COR-L47 (cell line): ENCODE results near the gene PDLIM7.
"Not testable (repeated sequence)": the region's sequence is repeated elsewhere in the genome, so short reads cannot be mapped to it uniquely, and the experiment has no call there.

Experiments
- DNase-seq: peaks from one replicate; lab custom pipeline; 2025; lab: John Stamatoyannopoulos, UW

Gene PDLIM7

GRCh38 chr5:177490311-177490991 is 7.0 kb downstream of the PDLIM7 start:
- DNase-seq = no peak

DNA sequence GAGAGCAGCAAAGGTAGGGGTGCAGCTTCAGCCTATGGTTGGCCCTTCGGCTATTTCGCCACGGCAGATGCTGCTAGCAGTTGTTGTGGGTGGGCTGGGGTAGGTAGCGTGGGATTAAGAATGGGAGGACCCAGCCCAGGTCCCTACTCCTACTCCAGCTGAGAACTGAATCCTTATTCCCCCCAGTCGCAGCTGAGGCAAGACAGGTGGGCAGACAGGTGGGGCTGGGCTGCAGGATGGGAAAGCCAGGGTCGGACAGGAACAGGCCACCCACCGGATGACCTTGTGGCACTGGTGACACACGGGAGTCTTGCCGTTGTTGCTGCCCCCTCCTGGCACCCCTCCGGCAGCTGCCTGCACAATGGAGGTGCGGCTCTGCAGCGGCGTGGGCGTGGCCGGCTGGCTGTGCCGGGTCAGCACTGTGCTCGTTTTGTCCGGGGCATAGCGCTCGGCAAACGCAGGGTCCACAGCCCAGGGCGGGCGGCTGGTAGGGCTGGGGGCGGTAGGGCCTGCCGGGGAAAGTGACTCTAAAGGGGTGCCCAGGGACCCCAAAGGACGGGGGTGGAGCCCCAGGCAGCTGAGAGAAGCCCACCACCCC is 8.2 kb downstream of the PDLIM7 start:
- no peak for DNase-seq

DNA sequence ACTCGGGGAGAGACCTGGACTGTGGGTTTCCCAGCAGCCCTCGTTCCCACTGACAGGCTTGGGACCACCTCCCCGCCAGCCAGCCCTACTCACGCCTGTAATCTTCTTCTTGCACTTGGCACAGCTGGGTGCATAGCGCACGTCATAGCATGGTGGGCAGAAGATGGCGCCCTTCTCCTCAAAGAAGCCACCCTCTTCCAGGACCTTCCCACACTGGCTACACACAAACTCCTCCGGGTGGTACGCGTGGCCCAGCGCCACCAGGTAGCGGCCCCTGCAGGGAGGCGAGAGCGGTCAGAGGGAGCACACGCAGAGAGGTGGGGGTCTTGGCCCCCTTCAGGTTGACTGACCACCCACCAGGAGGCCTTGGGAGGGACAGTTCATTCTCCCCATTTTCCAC is 9.4 kb downstream of the PDLIM7 start:
- no peak for DNase-seq

GRCh38 chr5:177487144-177487543 is 10.3 kb downstream of the PDLIM7 start:
- no peak for DNase-seq

GRCh38 chr5:177486256-177486655 is 11.1 kb downstream of the PDLIM7 start:
- no peak for DNase-seq

DNA sequence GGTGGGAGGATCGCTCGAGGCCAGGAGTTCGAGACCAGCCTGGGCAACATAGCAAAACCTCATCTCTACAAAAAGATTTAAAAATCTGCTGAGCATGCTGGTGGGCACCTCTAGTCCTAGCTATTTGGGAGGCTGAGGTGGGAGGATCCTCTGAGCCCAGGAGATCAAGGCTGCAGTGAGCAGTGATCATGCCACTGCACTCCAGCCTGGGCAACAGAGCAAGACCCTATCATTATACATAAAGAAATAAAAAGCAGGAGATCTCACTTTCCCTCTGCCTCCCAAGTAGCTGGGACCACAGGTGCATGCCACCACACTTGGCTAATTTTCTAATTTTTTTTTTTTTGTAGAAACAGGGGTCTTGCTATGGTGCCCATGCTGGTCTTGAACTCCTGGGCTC is 11.7 kb downstream of the PDLIM7 start:
- DNase-seq = not testable (repeated sequence)

GRCh38 chr5:177484902-177485549 is 12.4 kb downstream of the PDLIM7 start:
- DNase-seq = no peak

GRCh38 chr5:177483994-177484901 is 13.2 kb downstream of the PDLIM7 start:
- DNase-seq = no peak

- no peak for DNase-seq
Measured at GRCh38 chr5:177483042-177483441, 14.4 kb downstream of the PDLIM7 start.

- no peak for DNase-seq
Measured at GRCh38 chr5:177482359-177482795, 15.0 kb downstream of the PDLIM7 start.

DNA sequence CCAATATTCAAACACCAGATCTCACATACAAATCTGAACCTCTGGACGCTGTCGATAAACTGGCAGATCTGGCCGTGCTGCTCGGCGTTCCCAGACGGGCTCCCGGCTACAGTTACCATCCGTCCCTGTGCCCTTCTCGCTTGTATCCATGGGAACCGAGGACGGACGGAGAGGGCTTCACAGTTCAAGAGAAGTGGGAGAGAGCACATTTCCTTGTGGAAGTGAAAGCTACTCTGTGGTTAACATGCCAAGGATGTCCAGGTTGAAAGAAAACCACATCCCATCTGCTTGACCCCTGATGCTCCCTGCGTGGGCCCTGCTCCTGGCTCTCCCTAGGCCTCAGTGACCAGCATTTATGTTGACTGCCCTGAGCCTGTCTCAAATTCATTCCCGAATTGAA is 17.6 kb downstream of the PDLIM7 start:
- no peak for DNase-seq

- no peak for DNase-seq
Measured at GRCh38 chr5:177478711-177479646, 18.4 kb downstream of the PDLIM7 start.

DNA sequence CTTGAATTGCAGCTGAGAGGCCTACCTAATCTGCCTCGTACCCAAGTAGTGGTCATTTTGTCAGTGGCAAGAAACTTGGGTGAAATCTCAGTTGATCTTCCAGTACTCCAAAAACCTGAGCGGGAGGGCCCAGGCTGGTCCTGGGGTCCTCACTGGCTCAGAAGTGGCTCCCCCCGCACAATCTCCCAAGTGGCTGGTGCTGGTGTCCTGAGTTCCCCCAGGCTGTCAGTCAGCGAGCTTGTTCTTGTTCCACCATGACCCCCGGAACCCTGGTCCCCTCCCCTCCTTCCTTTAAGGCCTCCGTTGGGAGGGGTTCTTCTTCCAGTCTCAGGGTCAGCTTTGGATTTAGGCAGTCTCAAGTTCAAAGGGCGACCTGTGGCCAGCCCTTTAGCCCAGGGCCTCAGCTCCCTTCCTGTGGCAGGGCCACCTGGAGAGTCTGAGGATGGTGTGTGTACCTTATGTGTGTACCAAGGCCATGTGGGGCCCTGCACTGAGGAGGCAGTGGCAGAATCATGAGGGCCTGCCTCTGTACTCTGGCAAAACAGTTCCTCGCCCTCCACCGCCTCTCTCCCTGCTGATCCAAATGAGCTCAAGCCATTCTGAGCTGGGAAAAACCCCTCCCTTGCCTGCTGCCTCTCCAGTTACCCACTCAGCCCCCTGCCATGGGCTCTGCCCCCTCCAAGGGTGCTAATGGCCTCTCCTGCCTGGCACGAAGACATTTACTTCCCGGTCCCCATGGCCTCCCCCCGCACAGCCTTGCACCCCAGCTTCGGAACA is 19.5 kb downstream of the PDLIM7 start:
- no peak for DNase-seq

DNA sequence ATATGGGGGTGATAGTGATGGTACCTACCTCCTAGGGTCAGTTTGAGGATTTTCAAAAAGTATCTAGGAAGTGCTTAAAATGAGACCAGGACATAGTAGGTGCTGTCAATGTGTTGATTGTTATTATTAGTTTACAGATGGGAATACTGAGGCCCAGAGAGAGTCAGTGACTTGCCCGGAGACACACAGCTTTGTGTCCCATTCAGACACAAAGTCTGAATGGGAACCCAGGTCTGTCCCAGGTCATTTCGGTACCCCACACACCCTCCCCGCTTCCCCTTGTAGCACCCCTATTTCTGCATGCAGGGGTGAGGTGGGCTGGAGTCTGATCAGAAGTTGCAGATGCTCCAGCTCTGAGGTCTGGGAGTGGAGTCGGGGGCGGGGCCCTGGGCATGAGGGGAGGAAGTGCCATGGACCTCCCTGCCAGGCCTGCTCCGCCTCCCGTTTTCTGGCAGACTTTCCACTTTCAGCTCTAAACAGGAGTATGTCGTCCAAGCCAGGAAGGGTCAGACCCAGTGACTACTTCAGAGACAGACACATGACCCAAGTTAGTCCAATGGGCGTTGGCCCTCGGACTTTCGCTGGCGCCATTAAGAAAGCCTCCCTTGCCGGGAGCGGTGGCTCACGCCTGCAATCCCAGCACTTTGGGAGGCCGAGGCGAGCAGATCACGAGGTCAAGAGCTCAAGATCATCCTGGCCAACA is 20.7 kb downstream of the PDLIM7 start:
- DNase-seq = no peak

GRCh38 chr5:177475563-177476427 is 21.6 kb downstream of the PDLIM7 start:
- DNase-seq = no peak

DNA sequence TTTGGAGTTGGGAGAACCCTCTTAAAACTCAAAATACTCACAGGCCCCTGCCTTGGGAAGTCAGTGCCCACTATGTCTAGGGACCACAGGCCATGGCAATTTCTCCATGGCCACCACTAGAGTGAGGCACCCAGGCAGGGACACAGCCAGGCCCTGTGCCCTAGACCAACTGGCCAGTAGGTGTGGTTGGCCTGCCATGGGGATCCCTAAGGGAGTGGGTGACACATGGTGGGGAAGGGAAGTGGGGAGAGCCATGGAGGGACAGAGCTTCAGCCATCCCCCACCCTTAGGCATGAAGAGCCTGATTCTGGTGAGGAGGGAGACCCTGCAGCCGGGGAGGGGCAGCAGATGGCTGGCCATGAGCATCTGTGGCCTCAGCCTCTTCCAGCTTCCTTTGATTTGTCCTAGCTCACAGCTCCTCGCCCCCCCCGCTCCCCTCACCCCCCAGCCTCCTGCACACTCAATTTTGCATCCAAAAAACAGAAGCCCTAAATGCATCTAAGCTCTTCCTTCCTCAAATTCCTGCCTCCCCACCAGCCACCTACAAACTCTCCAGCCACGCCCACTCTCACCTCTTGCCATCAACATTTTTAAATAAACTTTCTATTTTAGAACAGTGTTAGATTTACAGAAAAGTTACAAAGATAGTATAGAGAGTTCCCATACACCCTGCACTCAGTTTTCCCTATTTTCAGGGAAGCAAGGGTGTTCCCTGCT is 22.4 kb downstream of the PDLIM7 start:
- no peak for DNase-seq

- no peak for DNase-seq
Measured at GRCh38 chr5:177474002-177474476, 23.4 kb downstream of the PDLIM7 start.

DNA sequence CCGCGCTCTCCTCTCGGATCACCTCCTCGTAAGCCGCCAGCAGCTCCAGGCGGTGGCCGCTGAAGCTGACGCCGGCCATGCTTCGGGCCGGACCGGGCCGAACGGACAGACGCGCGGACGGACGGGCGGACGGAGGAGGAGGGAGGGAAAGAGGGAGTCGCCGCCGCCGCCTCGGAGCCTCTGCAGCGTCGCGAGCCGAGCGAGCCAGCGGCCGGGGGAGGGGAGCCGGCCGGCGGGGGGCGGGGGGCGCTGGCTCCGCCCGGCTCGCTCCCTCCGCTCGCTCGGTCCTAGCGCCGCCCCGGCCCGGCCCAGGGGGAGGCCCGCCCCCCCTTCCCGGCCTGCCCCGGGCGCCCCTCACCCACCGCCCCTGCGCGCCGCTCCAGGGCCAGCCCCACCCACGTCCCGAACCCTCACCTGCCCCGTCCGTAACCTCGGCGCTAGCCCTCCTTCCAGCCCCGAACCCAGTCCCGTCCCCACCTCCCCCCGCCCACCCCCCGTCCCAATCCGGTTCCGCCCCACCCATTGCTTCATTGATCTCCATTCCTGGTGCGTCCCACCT is 23.9 kb downstream of the PDLIM7 start, which contains the start of gene DBN1:
TSS of gene DBN1 (minus strand) at position 192 of the 559 bp plus-strand sequence. CDS start at position 79, 113 bp downstream.
- DNase-seq = peak; percentile 60
